Spinal cord (tissue), 10 donors: ENCODE data around the gene SYCP2L. TPM values are rescaled to one million over a fixed set of nuclear protein-coding genes. Genes with fewer than 3 reads are reported as not detected.
A peak's percentile ranks its signal among the peaks of the same experiment; 100 is the strongest.
"Not testable (repeated sequence)": the region's sequence is repeated elsewhere in the genome, so short reads cannot be mapped to it uniquely, and the experiment has no call there.

Experiments
- DNase-seq, 6 donors: peaks; one replicate each; pipeline versions ENCODE4 v3.0.0 to v3.0.0-alpha.2; 2013 to 2015; ENCODE audit warnings: low spot score in 6 of 6, low read depth in 4 of 6
- H3K27ac ChIP-seq: one replicate; pipeline ENCODE4 v1.5.1; 2013; ENCODE audit warnings: low read depth, low read length, control low read depth
- H3K27me3 ChIP-seq: one replicate; pipeline ENCODE4 v1.6.1; 2013; ENCODE audit warnings: low read length; ENCODE audit not compliant: control insufficient read depth, insufficient read depth
- H3K36me3 ChIP-seq: one replicate; pipeline ENCODE4 v1.6.1; 2013; ENCODE audit warnings: low read length; ENCODE audit not compliant: control insufficient read depth, insufficient read depth
- H3K4me1 ChIP-seq: one replicate; pipeline ENCODE4 v1.6.1; 2013; ENCODE audit warnings: low read length; ENCODE audit not compliant: control insufficient read depth, insufficient read depth
- H3K4me3 ChIP-seq: one replicate; pipeline ENCODE4 v1.5.1; 2013; ENCODE audit warnings: low read depth, low read length, control low read depth
- H3K9me3 ChIP-seq: one replicate; pipeline ENCODE4 v1.6.1; 2013; ENCODE audit warnings: low read length; ENCODE audit not compliant: control insufficient read depth, insufficient read depth
- WGBS: methylation state at CpG from one replicate; pipeline ENCODE4 v1.1.5; 2013; ENCODE audit warnings: missing lambda C conversion rate; ENCODE audit not compliant: insufficient coverage; 5-methylcytosine and 5-hydroxymethylcytosine counted together
- polyA plus RNA-seq, 2 donors: library from polyadenylated mRNA; unstranded; fragments of 120-200 nt; gene quantifications; one replicate each; pipeline ENCODE4 v1.2.1, GENCODE V29; 2013; ENCODE audit not compliant: insufficient read length in 2 of 2
- total RNA-seq, 2 donors: library from RNA; depleted of rRNA in 1 of 2; stranded (reverse); fragments of 120-200 nt in 1 of 2; fragments of >200 nt in 1 of 2; gene quantifications; one replicate each; pipeline versions ENCODE4 v1.2.3 to v1.2.4, GENCODE V29; 2013 to 2014
- donor health status: healthy.

The SYCP2L gene
- total and polyA plus RNA-seq, 4 donors, result 2.8 to 5.9 (median 4.2) TPM

- H3K36me3 ChIP-seq, DNase-seq, H3K4me3 ChIP-seq, H3K27me3 ChIP-seq, H3K9me3 ChIP-seq, H3K4me1 ChIP-seq, H3K27ac ChIP-seq: not testable (repeated sequence)
- WGBS, result no CpG with 5 or more reads among the region's 2 CpGs
These were observed 98.1 kb downstream of the SYCP2L start for GRCh38 chr6:10984959-10985358.

- 91% methylated on average over 12 of the region's 15 CpGs for WGBS
- H3K4me3 ChIP-seq, result no peak overlapping the region
- H3K9me3 ChIP-seq, result no peaks in the 10 kb centered on the region
- H3K4me1 ChIP-seq, result no peaks in the 10 kb centered on the region
- H3K27me3 ChIP-seq, result no peaks in the 10 kb centered on the region
- no peak overlapping the region for H3K27ac ChIP-seq
- no peak for DNase-seq
- peaks cover 6% of the 10 kb centered on the region for H3K36me3 ChIP-seq
These were observed 102.7 kb downstream of the SYCP2L start for GRCh38 chr6:10989587-10989986.

- H3K4me3 ChIP-seq, result no peak overlapping the region
- H3K27me3 ChIP-seq, result no peaks in the 10 kb centered on the region
- H3K36me3 ChIP-seq, result peaks cover 8% of the 10 kb centered on the region
- no peaks in the 10 kb centered on the region for H3K9me3 ChIP-seq
- no CpG with 5 or more reads among the region's 2 CpGs for WGBS
- no peak overlapping the region for H3K27ac ChIP-seq
- no peaks in the 10 kb centered on the region for H3K4me1 ChIP-seq
- DNase-seq, result peak in 1 of 6 donors; percentile 18
These were observed 104.3 kb downstream of the SYCP2L start for GRCh38 chr6:10991115-10991514.

GRCh38 chr6:10993896-10994295 is 107.0 kb downstream of the SYCP2L start:
- H3K4me3 ChIP-seq, result no peak overlapping the region
- no peak overlapping the region for H3K27ac ChIP-seq
- H3K36me3 ChIP-seq, result peaks cover 11% of the 10 kb centered on the region
- 100% methylated on average over 2 of the region's 8 CpGs for WGBS
- H3K9me3 ChIP-seq, result no peaks in the 10 kb centered on the region
- H3K4me1 ChIP-seq, result no peaks in the 10 kb centered on the region
- DNase-seq, result no peak
- H3K27me3 ChIP-seq, result no peaks in the 10 kb centered on the region

GRCh38 chr6:10995114-10995707 is 108.4 kb downstream of the SYCP2L start:
- Histone ChIP-seq H3K27me3 (no peaks in the 10 kb centered on the region), H3K36me3 (peaks cover 6% of the 10 kb centered on the region), H3K27ac (no peak overlapping the region), H3K4me3 (no peak overlapping the region), H3K9me3 (no peaks in the 10 kb centered on the region), H3K4me1 (no peaks in the 10 kb centered on the region)
- 62% methylated on average over 4 of the region's 4 CpGs for WGBS
- no peak for DNase-seq

- H3K36me3 ChIP-seq, result peaks cover 6% of the 10 kb centered on the region
- no peak overlapping the region for H3K4me3 ChIP-seq
- H3K4me1 ChIP-seq, result no peaks in the 10 kb centered on the region
- H3K27ac ChIP-seq, result no peak overlapping the region
- no peaks in the 10 kb centered on the region for H3K9me3 ChIP-seq
- WGBS, result no CpG with 5 or more reads among the region's 2 CpGs
- peak in 1 of 6 donors; percentile 52 for DNase-seq
- H3K27me3 ChIP-seq, result no peaks in the 10 kb centered on the region
These were observed 113.1 kb downstream of the SYCP2L start for GRCh38 chr6:10999994-11000393.

- WGBS, result no CpG with 5 or more reads among the region's 2 CpGs
- Histone ChIP-seq H3K4me1 (no peaks in the 10 kb centered on the region), H3K4me3 (no peak overlapping the region), H3K9me3 (no peaks in the 10 kb centered on the region), H3K36me3 (peaks cover 6% of the 10 kb centered on the region), H3K27ac (no peak overlapping the region), H3K27me3 (no peaks in the 10 kb centered on the region)
- DNase-seq, result no peak
These were observed 115.3 kb downstream of the SYCP2L start for GRCh38 chr6:11002176-11002575.

- H3K27me3 ChIP-seq, H3K9me3 ChIP-seq, DNase-seq, H3K36me3 ChIP-seq, H3K4me1 ChIP-seq, H3K4me3 ChIP-seq, H3K27ac ChIP-seq: not testable (repeated sequence)
- WGBS, result no CpG with 5 or more reads among the region's 5 CpGs
These were observed 116.4 kb downstream of the SYCP2L start for GRCh38 chr6:11003297-11003696.

- 57% methylated on average over 1 of the region's 4 CpGs for WGBS
- no peak overlapping the region for H3K27ac ChIP-seq
- H3K36me3 ChIP-seq, result peaks cover 3% of the 10 kb centered on the region
- H3K4me3 ChIP-seq, result no peak overlapping the region
- H3K4me1 ChIP-seq, result no peaks in the 10 kb centered on the region
- no peaks in the 10 kb centered on the region for H3K27me3 ChIP-seq
- no peaks in the 10 kb centered on the region for H3K9me3 ChIP-seq
- no peak for DNase-seq
These were observed 119.2 kb downstream of the SYCP2L start for GRCh38 chr6:11006061-11006460.

- Histone ChIP-seq H3K4me3 (no peak overlapping the region), H3K27ac (peak overlapping the region; percentile 16), H3K36me3 (peaks cover 3% of the 10 kb centered on the region), H3K27me3 (no peaks in the 10 kb centered on the region), H3K4me1 (no peaks in the 10 kb centered on the region), H3K9me3 (no peaks in the 10 kb centered on the region)
- no peak for DNase-seq
- WGBS, result 79% methylated on average over 5 of the region's 10 CpGs
These were observed 121.1 kb downstream of the SYCP2L start for GRCh38 chr6:11007715-11008608.
